IgD-negative memory B cell (primary cell): ENCODE measurements around the gene RNF38. TPM values are rescaled to one million over a fixed set of nuclear protein-coding genes. Genes with fewer than 3 reads are reported as not detected.
"Not testable (repeated sequence)": the region's sequence is repeated elsewhere in the genome, so short reads cannot be mapped to it uniquely, and the experiment has no call there.

Experiments
- H3K27ac Mint-ChIP-seq, 3 donors: one replicate each; pipeline ENCODE4 v1.8.0; 2020 to 2022; ENCODE audit warnings: mild to moderate bottlenecking in 3 of 3, mixed read lengths in 3 of 3, moderate library complexity in 1 of 3
- H3K27me3 Mint-ChIP-seq: one replicate; pipeline ENCODE4 v1.8.0; 2021; ENCODE audit warnings: mixed read lengths
- H3K36me3 Mint-ChIP-seq: one replicate; pipeline ENCODE4 v1.8.0; 2020; ENCODE audit warnings: mild to moderate bottlenecking, mixed read lengths
- H3K4me1 Mint-ChIP-seq, 3 donors: one replicate each; pipeline ENCODE4 v1.8.0; 2020 to 2022; ENCODE audit warnings: mixed read lengths in 3 of 3, mild to moderate bottlenecking in 1 of 3
- H3K4me3 Mint-ChIP-seq, 4 donors: one replicate each; pipeline ENCODE4 v1.8.0; 2020 to 2022; ENCODE audit warnings: mild to moderate bottlenecking in 4 of 4, mixed read lengths in 4 of 4, moderate library complexity in 3 of 4
- H3K9me3 Mint-ChIP-seq, 3 donors: one replicate each; pipeline ENCODE4 v1.8.0; 2020 to 2021; ENCODE audit warnings: mixed read lengths in 3 of 3, mild to moderate bottlenecking in 1 of 3
- polyA plus RNA-seq: library from polyadenylated mRNA; unstranded; fragments of 300-500 nt; fragmentation: Illumina TruSeq; gene quantifications from one replicate; pipeline ENCODE4 v1.2.3, GENCODE V29; 2021

The RNF38 gene
- polyA plus RNA-seq, 1 donor from 2014 or later: 18.5 TPM

DNA sequence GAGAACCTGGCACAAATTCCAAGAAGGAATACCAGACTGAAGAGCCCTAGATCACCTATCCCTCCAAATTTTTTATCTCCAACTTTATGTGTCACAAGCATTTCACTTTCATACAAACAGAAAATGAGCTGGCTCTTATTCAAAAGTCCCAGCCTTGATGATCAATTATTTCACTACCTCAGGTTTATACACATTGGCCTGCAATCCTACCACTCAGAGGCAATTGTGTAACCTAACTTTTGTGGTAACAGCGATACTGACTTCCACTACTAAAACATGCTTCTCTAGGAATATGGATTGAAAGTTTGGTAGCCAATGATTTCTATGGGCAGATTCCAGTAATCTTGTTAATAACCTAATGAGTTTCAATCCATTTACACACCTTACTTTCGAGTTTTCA lies 10.5 kb downstream of the RNF38 start:
- no peaks in the 10 kb centered on the region for H3K27me3 Mint-ChIP-seq
- peaks cover 4% of the 10 kb centered on the region for H3K36me3 Mint-ChIP-seq
- peaks cover 43 to 53% (median 51%) of the 10 kb centered on the region in 3 donors for H3K4me1 Mint-ChIP-seq
- H3K27ac Mint-ChIP-seq: peak overlapping the region in 1 of 3 donors; percentile 59
- H3K9me3 Mint-ChIP-seq: no peaks in the 10 kb centered on the region
- H3K4me3 Mint-ChIP-seq: no peak overlapping the region

GRCh38 chr9:36386396-36386965 lies 13.6 kb downstream of the RNF38 start:
- peak overlapping the region in 1 of 4 donors; percentile 54 for H3K4me3 Mint-ChIP-seq
- H3K27me3 Mint-ChIP-seq, H3K36me3 Mint-ChIP-seq, H3K9me3 Mint-ChIP-seq, H3K27ac Mint-ChIP-seq: not testable (repeated sequence)
- H3K4me1 Mint-ChIP-seq: peaks cover 59 to 62% (median 60%) of the 10 kb centered on the region in 3 donors

- Mint-ChIP-seq H3K27me3 (no peaks in the 10 kb centered on the region), H3K36me3 (peaks cover 6% of the 10 kb centered on the region), H3K4me3 (peak overlapping the region; percentile 52 to 94 (median 75)), H3K27ac (peak overlapping the region in 1 of 3 donors; percentile 92), H3K9me3 (no peaks in the 10 kb centered on the region), H3K4me1 (peaks cover 49 to 55% (median 52%) of the 10 kb centered on the region in 3 donors)
These were observed 17.6 kb downstream of the RNF38 start for GRCh38 chr9:36382484-36382883.

DNA sequence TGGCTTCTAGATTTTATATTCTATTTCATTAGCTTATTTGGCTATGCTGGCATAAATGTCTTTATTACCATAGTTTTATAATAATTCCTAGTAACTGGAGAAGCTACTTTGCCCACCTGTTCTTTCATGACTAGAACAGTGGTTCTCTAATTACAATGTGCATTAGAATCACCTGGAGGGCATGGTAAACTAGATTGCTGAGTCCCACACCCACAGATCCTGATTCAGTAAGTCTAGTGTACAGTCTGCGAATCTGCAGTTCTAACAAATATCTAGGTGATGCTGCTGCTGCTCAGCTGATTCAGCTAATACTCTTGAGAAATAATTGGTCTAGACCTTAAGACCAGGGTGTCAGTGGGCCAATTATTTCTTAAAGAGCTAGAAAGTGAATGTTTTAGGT lies 35.5 kb downstream of the RNF38 start:
- Mint-ChIP-seq H3K4me1 (no peaks in the 10 kb centered on the region), H3K9me3 (no peaks in the 10 kb centered on the region), H3K36me3 (peaks cover 2% of the 10 kb centered on the region), H3K27me3 (no peaks in the 10 kb centered on the region), H3K27ac (peak overlapping the region in 1 of 3 donors; percentile 10), H3K4me3 (no peak overlapping the region)

- no peaks in the 10 kb centered on the region for H3K4me1 Mint-ChIP-seq
- no peak overlapping the region for H3K27ac Mint-ChIP-seq
- no peaks in the 10 kb centered on the region for H3K9me3 Mint-ChIP-seq
- no peak overlapping the region for H3K4me3 Mint-ChIP-seq
- peaks cover 6% of the 10 kb centered on the region for H3K36me3 Mint-ChIP-seq
- H3K27me3 Mint-ChIP-seq: no peaks in the 10 kb centered on the region
These were observed 36.6 kb downstream of the RNF38 start for GRCh38 chr9:36363448-36363847.

DNA sequence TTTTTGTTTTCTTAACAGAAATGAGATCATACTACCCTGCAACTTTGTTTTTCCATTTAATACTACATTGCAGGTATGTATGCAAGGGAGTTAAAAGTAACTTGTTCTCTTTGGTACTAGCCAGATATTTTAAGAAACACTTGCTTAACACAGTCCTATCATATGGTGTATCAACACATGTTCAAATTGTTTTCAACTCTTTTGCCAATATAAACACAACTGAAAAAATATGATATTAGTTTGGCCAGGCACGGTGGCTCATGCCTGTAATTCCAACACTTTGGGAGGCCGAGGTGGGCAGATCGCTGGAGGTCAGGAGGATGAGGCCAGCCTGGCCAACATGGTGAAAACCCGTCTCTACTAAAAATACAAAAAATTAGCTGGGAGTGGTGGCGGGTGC lies 41.6 kb downstream of the RNF38 start:
- H3K36me3 Mint-ChIP-seq: peaks cover 8% of the 10 kb centered on the region
- no peaks in the 10 kb centered on the region for H3K27me3 Mint-ChIP-seq
- H3K4me1 Mint-ChIP-seq: peaks cover 0 to 4% (median 3%) of the 10 kb centered on the region in 3 donors
- H3K9me3 Mint-ChIP-seq: no peaks in the 10 kb centered on the region
- no peak overlapping the region for H3K4me3 Mint-ChIP-seq
- H3K27ac Mint-ChIP-seq: no peak overlapping the region

DNA sequence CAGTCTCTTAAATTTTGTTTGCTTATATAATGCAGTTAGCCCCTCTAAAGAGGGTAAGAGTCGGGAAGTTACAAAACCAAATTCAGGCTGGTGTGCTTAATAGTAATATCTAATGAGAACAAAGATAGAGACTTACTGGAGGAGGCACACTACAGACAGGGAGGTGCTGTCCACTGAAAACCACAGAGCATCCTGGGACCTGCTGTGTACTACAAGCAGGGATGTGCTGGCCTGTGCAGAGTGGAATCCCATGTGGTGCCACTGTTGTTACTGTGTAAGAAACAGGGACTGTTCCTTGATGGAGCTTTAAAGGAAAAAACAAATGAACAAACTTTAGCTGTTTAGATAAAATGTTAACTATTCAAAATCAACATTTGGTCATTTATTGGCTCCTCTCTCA lies 42.4 kb downstream of the RNF38 start:
- Mint-ChIP-seq H3K27me3 (no peaks in the 10 kb centered on the region), H3K36me3 (peaks cover 8% of the 10 kb centered on the region), H3K4me1 (peaks cover 0 to 4% (median 3%) of the 10 kb centered on the region in 3 donors), H3K4me3 (no peak overlapping the region), H3K27ac (no peak overlapping the region), H3K9me3 (no peaks in the 10 kb centered on the region)

- H3K9me3 Mint-ChIP-seq: no peaks in the 10 kb centered on the region
- no peaks in the 10 kb centered on the region for H3K27me3 Mint-ChIP-seq
- no peak overlapping the region for H3K27ac Mint-ChIP-seq
- H3K36me3 Mint-ChIP-seq: peaks cover 14% of the 10 kb centered on the region
- H3K4me1 Mint-ChIP-seq: no peaks in the 10 kb centered on the region
- H3K4me3 Mint-ChIP-seq: no peak overlapping the region
These were observed 53.5 kb downstream of the RNF38 start for GRCh38 chr9:36346569-36346968.

- Mint-ChIP-seq H3K4me1 (no peaks in the 10 kb centered on the region), H3K27ac (peak overlapping the region in 1 of 3 donors; percentile 12), H3K27me3 (no peaks in the 10 kb centered on the region), H3K9me3 (no peaks in the 10 kb centered on the region), H3K36me3 (peaks cover 8% of the 10 kb centered on the region), H3K4me3 (no peak overlapping the region)
These were observed 54.8 kb downstream of the RNF38 start for GRCh38 chr9:36345103-36345846.

- Mint-ChIP-seq H3K4me1 (no peaks in the 10 kb centered on the region), H3K36me3 (peaks cover 6% of the 10 kb centered on the region), H3K4me3 (no peak overlapping the region), H3K27me3 (no peaks in the 10 kb centered on the region), H3K9me3 (no peaks in the 10 kb centered on the region), H3K27ac (peak overlapping the region in 1 of 3 donors; percentile 34)
These were observed 58.0 kb downstream of the RNF38 start for GRCh38 chr9:36341936-36342577.

GRCh38 chr9:36337865-36338264 lies 62.2 kb downstream of the RNF38 start:
- Mint-ChIP-seq H3K4me3 (no peak overlapping the region), H3K27me3 (no peaks in the 10 kb centered on the region), H3K27ac (peak overlapping the region in 1 of 3 donors; percentile 16), H3K4me1 (no peaks in the 10 kb centered on the region), H3K9me3 (no peaks in the 10 kb centered on the region), H3K36me3 (peaks cover 12% of the 10 kb centered on the region)

DNA sequence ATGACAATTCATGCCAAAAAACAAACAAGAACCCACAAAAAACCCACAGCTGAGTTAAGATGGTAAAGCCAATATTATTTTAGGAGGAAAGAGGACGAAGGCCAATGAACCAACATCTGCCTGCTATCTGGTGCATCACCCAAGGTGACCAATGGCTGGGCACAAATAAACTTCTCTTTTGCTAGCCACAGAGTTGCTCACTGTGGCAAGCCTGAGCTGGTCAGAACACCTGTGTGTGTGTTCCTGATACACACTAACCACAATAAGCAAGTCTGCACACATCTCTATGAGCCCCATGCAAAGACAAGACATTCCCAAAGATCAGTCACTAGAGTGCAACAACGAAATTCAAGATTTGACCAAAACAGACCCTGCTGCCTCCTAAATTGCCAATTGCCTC lies 63.1 kb downstream of the RNF38 start:
- Mint-ChIP-seq H3K36me3 (peaks cover 10% of the 10 kb centered on the region), H3K9me3 (no peaks in the 10 kb centered on the region), H3K4me3 (no peak overlapping the region)

DNA sequence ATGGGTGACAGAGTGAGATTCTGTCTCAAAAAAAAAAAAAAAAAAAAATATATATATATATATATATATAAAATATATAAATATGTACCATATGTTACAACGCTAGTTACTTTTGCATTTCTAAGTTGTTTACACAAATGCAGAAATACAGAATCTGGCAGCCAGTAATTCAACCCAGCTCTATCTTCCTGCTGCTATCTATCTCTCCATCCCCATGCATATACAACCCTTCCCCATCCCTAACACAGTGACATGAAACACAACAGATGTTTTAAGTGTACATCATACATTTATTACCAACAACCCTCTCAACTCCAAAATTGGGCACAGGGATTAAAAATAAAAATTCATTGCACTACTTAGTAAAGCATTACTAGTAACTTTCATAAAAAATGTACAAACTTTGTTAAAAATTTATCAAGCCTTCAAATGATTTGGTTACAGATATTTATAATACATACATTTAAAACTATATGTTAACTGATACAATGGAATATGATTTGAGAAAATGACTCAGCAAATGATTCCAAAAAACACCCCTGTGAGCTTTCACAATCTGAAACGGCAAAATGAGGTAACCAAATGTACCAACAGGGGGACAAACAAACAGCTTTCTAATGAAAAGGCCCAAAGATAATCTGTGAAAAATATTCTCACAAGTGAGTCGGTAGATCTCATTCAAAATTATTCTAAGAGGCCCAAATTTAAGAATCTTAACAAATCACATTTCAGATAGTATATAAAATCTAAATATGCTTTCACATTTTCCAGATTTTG lies 63.8 kb downstream of the RNF38 start:
- Mint-ChIP-seq H3K4me1 (no peaks in the 10 kb centered on the region), H3K27me3 (no peaks in the 10 kb centered on the region), H3K4me3 (no peak overlapping the region), H3K9me3 (no peaks in the 10 kb centered on the region), H3K36me3 (peaks cover 8% of the 10 kb centered on the region), H3K27ac (no peak overlapping the region)

More for the DNA sequence above, 63.1 kb downstream of the RNF38 start:
- no peaks in the 10 kb centered on the region for H3K27me3 Mint-ChIP-seq
- H3K27ac Mint-ChIP-seq: no peak overlapping the region
- no peaks in the 10 kb centered on the region for H3K4me1 Mint-ChIP-seq

- Mint-ChIP-seq H3K27ac (no peak overlapping the region), H3K36me3 (peaks cover 5% of the 10 kb centered on the region), H3K9me3 (no peaks in the 10 kb centered on the region), H3K27me3 (no peaks in the 10 kb centered on the region), H3K4me3 (no peak overlapping the region), H3K4me1 (peaks cover 2 to 4% (median 2%) of the 10 kb centered on the region in 3 donors)
These were observed 68.1 kb downstream of the RNF38 start for GRCh38 chr9:36332006-36332405.
